GM13977 (cell line): ENCODE results near the gene PEX11G.

Experiments
- DNase-seq: peaks from one replicate; pipeline ENCODE4 v3.0.0; 2012; ENCODE audit warnings: low spot score
- CTCF ChIP-seq: IDR thresholded peaks from 2 replicates; pipeline ENCODE4 v1.5.1; 2012; ENCODE audit warnings: mild to moderate bottlenecking, control low read depth; ENCODE audit not compliant: insufficient read depth; ENCODE audit errors: extremely low read depth, missing control alignments
- in situ Hi-C: fragments of 300-500 bp; cut with MboI; formaldehyde crosslinking; loops from one replicate; pipeline ENCODE4 v1.12.0; 2022; ENCODE audit warnings: low sequenced_read_pairs, low pct_unique_long_range_greater_than_20kb, mixed read lengths, inconsistent platforms; ENCODE audit not compliant: unreplicated experiment

The PEX11G gene

GRCh38 chr19:7515110-7515644, 26.3 kb upstream of the PEX11G start:
- no peak for DNase-seq
- TF ChIP-seq CTCF, result no peak
- in situ Hi-C loops, result no loop called here

GRCh38 chr19:7513809-7514642, 25.2 kb upstream of the PEX11G start:
- in situ Hi-C loops, result no loop called here
- DNase-seq, result no peak
- no peak for TF ChIP-seq CTCF

GRCh38 chr19:7512400-7512851, 23.6 kb upstream of the PEX11G start:
- no peak for DNase-seq
- in situ Hi-C loops, result no loop called here
- no peak for TF ChIP-seq CTCF

DNA sequence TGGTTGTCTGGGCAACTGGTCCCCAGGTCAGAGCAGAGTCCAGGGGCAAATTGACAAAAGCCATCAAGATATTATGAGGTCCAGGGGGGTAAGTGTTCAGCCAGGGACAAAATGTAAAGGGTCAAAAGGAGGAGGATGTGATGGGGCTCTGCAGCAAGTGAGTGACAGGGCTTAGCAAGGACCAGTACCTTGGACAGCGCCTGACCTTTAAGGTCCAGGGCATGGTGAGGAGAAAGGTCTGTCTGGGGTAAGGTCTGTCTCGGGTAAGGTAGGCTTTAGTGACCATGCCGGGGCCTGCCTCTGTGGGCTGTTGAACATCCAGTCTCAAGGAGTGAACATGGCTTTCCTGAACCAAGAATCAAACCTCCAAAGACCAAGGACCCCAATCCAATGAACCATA, 20.8 kb upstream of the PEX11G start:
- no peak for DNase-seq
- in situ Hi-C loops, result no loop called here
- no peak for TF ChIP-seq CTCF

DNA sequence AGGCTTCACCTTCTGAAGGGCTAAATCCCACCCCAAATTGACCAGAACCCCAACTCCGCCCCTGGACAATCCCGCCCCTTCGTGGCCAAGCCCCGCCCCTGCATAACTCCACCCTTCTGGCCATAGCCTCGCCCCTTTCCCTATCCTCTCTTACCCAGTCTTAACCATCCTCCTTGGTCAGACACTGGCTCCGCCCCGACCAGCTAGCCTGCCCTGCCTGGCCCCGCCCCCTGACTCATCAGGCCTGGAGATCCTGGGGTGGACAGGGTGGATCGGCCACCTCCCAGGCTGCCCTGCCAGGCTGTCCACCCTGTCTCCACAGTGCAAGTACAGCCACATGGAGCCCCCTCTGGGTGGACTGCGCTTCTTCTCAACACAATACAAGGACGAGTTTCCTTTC, 19.0 kb upstream of the PEX11G start:
- TF ChIP-seq CTCF, result no peak
- in situ Hi-C loops, result no loop called here
- no peak for DNase-seq

DNA sequence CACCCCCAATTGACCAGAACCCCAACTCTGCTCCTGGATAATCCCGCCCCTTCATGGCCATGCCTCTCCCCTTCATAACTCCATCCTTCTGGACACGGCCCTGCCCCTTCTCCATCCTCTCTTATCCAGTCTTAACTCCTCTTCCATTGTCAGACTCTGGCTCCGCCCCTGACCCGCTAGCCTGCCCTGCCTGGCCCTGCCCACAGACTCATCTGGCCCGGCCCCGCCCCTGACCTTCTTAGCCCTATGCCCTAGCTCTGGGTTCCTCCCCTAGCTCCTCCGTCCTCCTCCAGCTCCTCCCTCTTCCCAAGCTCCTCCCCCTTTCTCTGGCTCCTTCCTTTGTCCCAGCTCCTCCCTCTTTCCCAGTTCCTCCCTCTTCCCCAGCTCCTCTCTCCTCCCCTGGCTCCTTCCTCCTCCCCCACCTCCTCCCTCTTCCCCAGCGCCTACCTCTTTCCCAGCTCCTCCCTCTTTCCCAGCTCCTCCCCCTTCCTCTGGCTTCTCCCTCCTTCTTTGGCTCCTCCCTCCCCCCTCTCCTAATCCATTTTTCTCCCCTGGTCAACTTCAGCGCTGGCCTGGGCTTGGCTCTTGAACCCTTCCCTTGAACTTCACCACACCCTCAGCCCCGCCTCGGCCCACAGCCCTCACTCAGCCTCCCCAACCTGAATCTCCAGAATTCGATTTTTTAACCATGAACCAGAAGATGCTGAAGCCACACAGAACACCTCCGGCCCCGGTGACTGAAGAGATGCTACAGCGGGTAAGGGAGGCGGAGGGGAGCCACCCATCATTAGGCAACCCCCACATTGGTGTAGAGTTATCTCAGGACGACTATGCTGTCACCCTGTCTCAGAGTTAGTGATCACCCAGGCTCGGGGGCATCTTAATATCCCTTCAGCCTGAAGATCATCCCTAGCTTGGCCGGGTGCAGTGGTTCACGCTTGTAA, 17.8 kb upstream of the PEX11G start:
- no peak for TF ChIP-seq CTCF
- in situ Hi-C loops, result no loop called here
- DNase-seq, result peak; percentile 75
